RWPE2 (cell line): ENCODE results near the gene FAF1.
"Not testable (repeated sequence)": the region's sequence is repeated elsewhere in the genome, so short reads cannot be mapped to it uniquely, and the experiment has no call there.

Experiments
- ATAC-seq: fragments of 200-7000 bp; cut with Tn5 transposase; 3 replicates; pipeline ENCODE4 v1.9.1; 2021; ENCODE audit warnings: low read depth
- DNase-seq: peaks from one replicate; pipeline ENCODE4 v3.0.0-alpha.2; 2020; ENCODE audit warnings: low spot score
- H3K27ac ChIP-seq: fragments of 450-650 bp; 2 replicates; pipeline ENCODE4 v1.5.1; 2017; ENCODE audit warnings: mild to moderate bottlenecking; ENCODE audit not compliant: poor library complexity, severe bottlenecking
- H3K27me3 ChIP-seq: fragments of 250-450 bp; sonication (Bioruptor Pico); 2 replicates; pipeline ENCODE4 v1.5.1; 2021; ENCODE audit warnings: mild to moderate bottlenecking, moderate library complexity; ENCODE audit not compliant: insufficient read depth, poor library complexity, severe bottlenecking
- H3K36me3 ChIP-seq: fragments of 250-450 bp; sonication (Bioruptor Pico); 2 replicates; pipeline ENCODE4 v1.5.1; 2020; ENCODE audit warnings: low read depth, mild to moderate bottlenecking, moderate library complexity
- H3K4me1 ChIP-seq: fragments of 250-450 bp; sonication (Bioruptor Pico); 2 replicates; pipeline ENCODE4 v1.5.1; 2021; ENCODE audit warnings: mild to moderate bottlenecking, moderate library complexity; ENCODE audit not compliant: insufficient read depth, poor library complexity, severe bottlenecking
- H3K4me3 ChIP-seq: fragments of 250-450 bp; sonication (Bioruptor Pico); 2 replicates; pipeline ENCODE4 v1.5.1; 2021; ENCODE audit warnings: mild to moderate bottlenecking, moderate library complexity; ENCODE audit not compliant: severe bottlenecking
- H3K9me3 ChIP-seq: fragments of 250-450 bp; sonication (Bioruptor Pico); 2 replicates; pipeline ENCODE4 v1.5.1; 2021; ENCODE audit warnings: mild to moderate bottlenecking, moderate library complexity; ENCODE audit not compliant: severe bottlenecking
- TF ChIP-seq, protein P1 (sequence below): fragments of 450-650 bp; IDR thresholded peaks from one replicate; pipeline ENCODE4 v1.5.1; 2017; ENCODE audit warnings: mild to moderate bottlenecking, moderate library complexity; ENCODE audit not compliant: poor library complexity, severe bottlenecking

The FAF1 gene

DNA sequence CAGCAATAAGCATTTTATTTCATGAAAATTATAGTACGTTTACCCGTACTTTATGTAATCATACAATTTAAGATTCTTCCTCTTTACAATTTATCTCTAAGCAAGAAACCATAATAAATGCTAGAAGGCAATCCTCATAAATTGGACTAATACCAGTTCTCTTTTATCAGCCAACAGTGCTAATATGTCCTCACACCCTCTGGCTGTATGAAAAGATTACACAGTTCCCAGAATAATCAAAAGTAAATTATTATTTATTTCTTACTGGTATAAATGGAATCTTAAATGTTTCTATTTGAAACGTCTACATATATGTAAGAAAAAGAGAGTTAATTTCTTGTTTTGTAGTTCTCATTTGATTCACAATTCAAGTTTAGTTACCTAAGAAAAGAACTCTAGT is 6.9 kb upstream of the FAF1 start:
- H3K36me3 ChIP-seq: no peaks in the 10 kb centered on the region
- DNase-seq: no peak
- ATAC-seq: no peak
- H3K4me1 ChIP-seq: peaks cover 5% of the 10 kb centered on the region
- no peak overlapping the region for H3K27ac ChIP-seq
- peak overlapping the region; percentile 54 for H3K4me3 ChIP-seq
- H3K9me3 ChIP-seq: no peaks in the 10 kb centered on the region
- no peaks in the 10 kb centered on the region for H3K27me3 ChIP-seq
- TF ChIP-seq, protein P1, sequence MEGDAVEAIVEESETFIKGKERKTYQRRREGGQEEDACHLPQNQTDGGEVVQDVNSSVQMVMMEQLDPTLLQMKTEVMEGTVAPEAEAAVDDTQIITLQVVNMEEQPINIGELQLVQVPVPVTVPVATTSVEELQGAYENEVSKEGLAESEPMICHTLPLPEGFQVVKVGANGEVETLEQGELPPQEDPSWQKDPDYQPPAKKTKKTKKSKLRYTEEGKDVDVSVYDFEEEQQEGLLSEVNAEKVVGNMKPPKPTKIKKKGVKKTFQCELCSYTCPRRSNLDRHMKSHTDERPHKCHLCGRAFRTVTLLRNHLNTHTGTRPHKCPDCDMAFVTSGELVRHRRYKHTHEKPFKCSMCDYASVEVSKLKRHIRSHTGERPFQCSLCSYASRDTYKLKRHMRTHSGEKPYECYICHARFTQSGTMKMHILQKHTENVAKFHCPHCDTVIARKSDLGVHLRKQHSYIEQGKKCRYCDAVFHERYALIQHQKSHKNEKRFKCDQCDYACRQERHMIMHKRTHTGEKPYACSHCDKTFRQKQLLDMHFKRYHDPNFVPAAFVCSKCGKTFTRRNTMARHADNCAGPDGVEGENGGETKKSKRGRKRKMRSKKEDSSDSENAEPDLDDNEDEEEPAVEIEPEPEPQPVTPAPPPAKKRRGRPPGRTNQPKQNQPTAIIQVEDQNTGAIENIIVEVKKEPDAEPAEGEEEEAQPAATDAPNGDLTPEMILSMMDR: no peak

DNA sequence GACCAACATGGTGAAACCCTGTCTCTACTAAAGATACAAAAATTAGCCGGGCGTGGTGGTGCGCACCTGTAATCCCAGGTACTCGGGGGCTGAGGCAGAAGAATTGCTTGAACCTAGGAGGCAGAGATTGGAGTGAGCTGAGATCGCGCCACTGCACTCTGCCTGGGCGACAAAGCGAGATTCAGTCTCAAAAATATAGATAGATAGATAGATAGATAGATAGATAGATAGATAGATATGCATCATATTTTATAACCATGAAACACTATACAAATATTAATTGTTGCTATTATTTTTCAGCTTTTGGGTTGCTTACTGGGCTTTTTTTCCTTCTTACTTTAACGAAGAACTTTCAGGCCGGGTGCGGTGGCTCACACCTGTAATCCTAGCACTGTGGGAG is 4.8 kb upstream of the FAF1 start:
- ATAC-seq: no peak
- TF ChIP-seq, protein P1: no peak
- H3K4me3 ChIP-seq: no peak overlapping the region
- H3K36me3 ChIP-seq: no peaks in the 10 kb centered on the region
- no peak overlapping the region for H3K27ac ChIP-seq
- no peaks in the 10 kb centered on the region for H3K27me3 ChIP-seq
- no peak for DNase-seq
- no peaks in the 10 kb centered on the region for H3K9me3 ChIP-seq
- peaks cover 11% of the 10 kb centered on the region for H3K4me1 ChIP-seq

DNA sequence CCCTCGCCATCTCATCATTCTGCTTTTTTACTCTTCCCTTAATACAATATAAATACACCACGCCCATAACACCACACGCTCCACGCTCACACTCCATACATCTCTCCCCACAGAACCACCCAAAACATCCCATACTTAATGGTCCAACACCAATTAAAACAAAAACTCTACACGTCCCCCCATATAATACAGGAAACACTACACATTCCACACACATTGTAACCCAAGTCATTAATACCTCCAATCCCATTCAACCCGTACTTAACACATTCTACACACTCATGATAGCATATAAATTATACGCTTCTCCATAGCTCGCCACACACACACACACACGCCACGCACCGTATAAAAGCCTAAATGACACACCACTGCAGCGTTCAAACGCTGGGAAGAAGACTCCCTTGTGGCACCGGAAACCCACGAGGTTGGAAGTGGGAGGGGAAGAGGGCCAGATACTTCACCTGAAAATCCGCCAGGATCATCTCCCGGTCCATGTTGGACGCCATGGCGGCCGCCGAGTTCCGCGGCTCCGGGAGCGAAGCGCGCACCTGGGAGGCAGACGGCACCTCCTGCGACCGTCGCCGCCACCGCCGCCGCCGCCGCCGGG is 659 bp downstream of the FAF1 start:
- Histone ChIP-seq H3K4me3 (peak overlapping the region; percentile 57), H3K36me3 (peaks cover 31% of the 10 kb centered on the region), H3K9me3 (no peaks in the 10 kb centered on the region), H3K27ac (peak overlapping the region; percentile 91), H3K27me3 (no peaks in the 10 kb centered on the region), H3K4me1 (peaks cover 19% of the 10 kb centered on the region)
- TF ChIP-seq, protein P1: no peak
- ATAC-seq (peak; percentile 32), DNase-seq (no peak)

DNA sequence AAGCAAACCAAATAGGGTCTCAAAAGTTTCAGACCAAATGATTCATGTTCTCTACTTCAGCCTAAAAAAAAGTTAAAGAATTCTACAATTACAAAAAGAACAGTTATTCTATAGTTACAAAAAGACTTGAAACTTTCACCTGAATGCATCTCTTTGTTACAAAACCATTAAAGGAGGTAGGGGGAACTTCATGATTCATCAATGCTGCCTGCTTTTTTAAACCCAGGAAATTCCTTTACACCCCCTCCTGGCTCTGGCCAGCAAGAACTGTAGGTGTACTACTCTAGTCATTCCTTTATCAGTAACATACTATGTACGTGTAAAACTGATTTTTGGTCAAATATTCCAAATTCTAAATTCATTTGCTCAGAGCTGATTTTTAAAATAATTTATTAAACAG is 5.0 kb downstream of the FAF1 start:
- TF ChIP-seq, protein P1: no peak
- ATAC-seq: no peak
- H3K36me3 ChIP-seq: peaks cover 35% of the 10 kb centered on the region
- H3K27ac ChIP-seq: no peak overlapping the region
- no peaks in the 10 kb centered on the region for H3K27me3 ChIP-seq
- peaks cover 14% of the 10 kb centered on the region for H3K4me1 ChIP-seq
- DNase-seq: no peak
- no peak overlapping the region for H3K4me3 ChIP-seq
- no peaks in the 10 kb centered on the region for H3K9me3 ChIP-seq

DNA sequence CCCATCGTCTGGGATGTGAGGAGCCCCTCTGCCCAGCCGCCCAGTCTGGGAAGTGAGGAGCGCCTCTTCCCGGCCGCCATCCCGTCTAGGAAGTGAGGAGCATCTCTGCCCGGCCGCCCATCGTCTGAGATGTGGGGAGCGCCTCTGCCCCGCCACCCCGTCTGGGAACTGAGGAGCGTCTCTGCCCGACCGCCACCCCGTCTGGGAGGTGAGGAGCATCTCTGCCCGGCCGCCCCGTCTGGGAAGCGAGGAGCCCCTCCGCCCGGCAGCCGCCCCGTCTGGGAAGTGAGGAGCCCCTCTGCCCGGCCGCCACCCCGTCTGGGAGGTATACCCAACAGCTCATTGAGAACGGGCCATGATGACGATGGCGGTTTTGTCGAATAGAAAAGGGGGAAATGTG is 7.5 kb downstream of the FAF1 start:
- H3K9me3 ChIP-seq, DNase-seq, H3K27ac ChIP-seq: not testable (repeated sequence)

More for the DNA sequence above, 7.5 kb downstream of the FAF1 start:
- ATAC-seq, H3K4me3 ChIP-seq, H3K4me1 ChIP-seq, H3K27me3 ChIP-seq: not testable (repeated sequence)
- peaks cover 32% of the 10 kb centered on the region for H3K36me3 ChIP-seq
